Measurements from ENCODE around the gene GABRP.

The GABRP gene

DNA sequence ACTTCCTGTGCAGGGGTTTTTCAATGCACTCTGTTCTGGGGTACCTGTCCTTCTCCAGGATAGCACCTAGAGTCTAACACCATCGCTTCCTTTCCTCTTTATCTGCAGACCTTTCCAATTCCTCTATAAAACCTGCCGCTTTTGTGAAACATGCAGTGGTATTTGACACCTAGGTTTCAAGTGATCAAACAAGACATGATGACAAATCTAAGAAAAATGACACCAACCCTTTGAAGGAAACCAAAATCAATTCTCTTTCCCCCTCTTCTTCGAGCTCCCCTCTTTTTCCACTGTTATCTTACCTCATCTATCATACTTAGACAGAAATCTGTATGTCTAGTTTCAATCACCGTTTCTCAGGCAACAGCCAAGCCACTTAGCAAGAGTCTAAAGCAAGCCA is 52.7 kb downstream of the GABRP start:
- Histone ChIP-seq H4K20me1 (ENCODE audit: control insufficient read depth, insufficient read depth, low read depth, low read length) (no peaks in the 10 kb centered on the region), H3K27ac (ENCODE audit: low read depth, low read length) (no peak overlapping the region), H3K9me2 (replicated peaks; ENCODE audit: control insufficient read depth, low read length) (no peaks in the 10 kb centered on the region), H3K4me3 (ENCODE audit: low read length) (no peak overlapping the region), H3K27me3 (ENCODE audit: control insufficient read depth, low read length) (no peaks in the 10 kb centered on the region), H3K4me2 (ENCODE audit: low read length) (no peak overlapping the region), H3K4me1 (ENCODE audit: control insufficient read depth, low read length) (no peaks in the 10 kb centered on the region), H3K9me3 (ENCODE audit: control insufficient read depth, insufficient read depth, low read length) (no peaks in the 10 kb centered on the region), H3K36me3 (ENCODE audit: control insufficient read depth, low read length) (no peaks in the 10 kb centered on the region), H3K79me2 (ENCODE audit: control insufficient read depth, low read length) (no peaks in the 10 kb centered on the region), H3F3A (ENCODE audit: control insufficient read depth, insufficient read depth) (no peaks in the 10 kb centered on the region)
- no peak for TF ChIP-seq EZH2phosphoT487 (IDR thresholded peaks at IDR 0.05; ENCODE audit: borderline replicate concordance, low read length)

DNA sequence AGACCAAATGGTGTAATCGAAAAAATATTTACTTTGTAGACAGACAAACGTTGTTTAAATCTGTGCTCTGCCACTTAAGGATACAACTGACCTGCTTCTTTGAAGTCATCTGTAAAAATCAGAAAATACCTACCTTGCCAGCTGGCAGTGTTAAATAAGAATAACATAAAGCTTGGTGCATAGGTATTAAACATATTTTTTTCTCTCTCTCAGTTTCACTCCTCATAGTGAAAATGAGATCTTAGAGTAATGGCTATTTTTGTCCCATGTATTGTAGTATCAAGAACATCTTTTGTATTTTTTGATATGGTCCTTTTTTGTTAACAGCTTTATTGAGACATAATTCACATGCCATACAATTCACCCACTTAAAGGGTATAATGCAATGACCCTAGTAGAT is 60.3 kb downstream of the GABRP start:
- Histone ChIP-seq H3K79me2 (ENCODE audit: control insufficient read depth, low read length) (no peaks in the 10 kb centered on the region), H3K4me2 (ENCODE audit: low read length) (no peak overlapping the region), H3K4me1 (ENCODE audit: control insufficient read depth, low read length) (no peaks in the 10 kb centered on the region), H3K27me3 (ENCODE audit: control insufficient read depth, low read length) (no peaks in the 10 kb centered on the region), H3K27ac (ENCODE audit: low read depth, low read length) (no peak overlapping the region), H3F3A (ENCODE audit: control insufficient read depth, insufficient read depth) (no peaks in the 10 kb centered on the region), H3K9me3 (ENCODE audit: control insufficient read depth, insufficient read depth, low read length) (no peaks in the 10 kb centered on the region), H4K20me1 (ENCODE audit: control insufficient read depth, insufficient read depth, low read depth, low read length) (no peaks in the 10 kb centered on the region), H3K9me2 (replicated peaks; ENCODE audit: control insufficient read depth, low read length) (no peaks in the 10 kb centered on the region), H3K36me3 (ENCODE audit: control insufficient read depth, low read length) (no peaks in the 10 kb centered on the region), H3K4me3 (ENCODE audit: low read length) (no peak overlapping the region)
- TF ChIP-seq, protein P1, sequence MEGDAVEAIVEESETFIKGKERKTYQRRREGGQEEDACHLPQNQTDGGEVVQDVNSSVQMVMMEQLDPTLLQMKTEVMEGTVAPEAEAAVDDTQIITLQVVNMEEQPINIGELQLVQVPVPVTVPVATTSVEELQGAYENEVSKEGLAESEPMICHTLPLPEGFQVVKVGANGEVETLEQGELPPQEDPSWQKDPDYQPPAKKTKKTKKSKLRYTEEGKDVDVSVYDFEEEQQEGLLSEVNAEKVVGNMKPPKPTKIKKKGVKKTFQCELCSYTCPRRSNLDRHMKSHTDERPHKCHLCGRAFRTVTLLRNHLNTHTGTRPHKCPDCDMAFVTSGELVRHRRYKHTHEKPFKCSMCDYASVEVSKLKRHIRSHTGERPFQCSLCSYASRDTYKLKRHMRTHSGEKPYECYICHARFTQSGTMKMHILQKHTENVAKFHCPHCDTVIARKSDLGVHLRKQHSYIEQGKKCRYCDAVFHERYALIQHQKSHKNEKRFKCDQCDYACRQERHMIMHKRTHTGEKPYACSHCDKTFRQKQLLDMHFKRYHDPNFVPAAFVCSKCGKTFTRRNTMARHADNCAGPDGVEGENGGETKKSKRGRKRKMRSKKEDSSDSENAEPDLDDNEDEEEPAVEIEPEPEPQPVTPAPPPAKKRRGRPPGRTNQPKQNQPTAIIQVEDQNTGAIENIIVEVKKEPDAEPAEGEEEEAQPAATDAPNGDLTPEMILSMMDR (IDR thresholded peaks at IDR 0.05; ENCODE audit: low read depth, low read length, poor library complexity, severe bottlenecking) = no peak
- no peak for TF ChIP-seq EZH2phosphoT487 (IDR thresholded peaks at IDR 0.05; ENCODE audit: borderline replicate concordance, low read length)

DNA sequence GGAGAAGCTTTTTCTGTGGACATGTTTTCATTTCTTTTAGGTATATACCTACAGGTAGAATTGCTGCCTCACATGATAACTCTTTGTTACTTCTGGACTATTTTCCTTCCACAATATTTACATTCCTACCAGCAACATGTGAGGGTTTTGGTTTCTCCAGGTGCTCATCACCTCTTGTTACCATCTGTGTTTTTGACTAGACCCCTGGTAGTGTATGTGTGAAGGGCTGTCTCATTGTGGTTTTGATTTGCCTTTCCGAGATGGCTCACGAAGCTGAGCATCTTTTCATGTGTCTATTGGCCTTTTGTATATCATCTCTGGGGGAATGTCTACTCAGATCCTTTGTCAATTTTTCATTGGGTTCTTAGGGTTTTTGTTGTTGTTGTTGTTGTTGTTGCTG is 61.1 kb downstream of the GABRP start:
- Histone ChIP-seq H3K36me3 (ENCODE audit: control insufficient read depth, low read length) (no peaks in the 10 kb centered on the region), H4K20me1 (ENCODE audit: control insufficient read depth, insufficient read depth, low read depth, low read length) (no peaks in the 10 kb centered on the region), H3K27me3 (ENCODE audit: control insufficient read depth, low read length) (no peaks in the 10 kb centered on the region), H3K9me2 (replicated peaks; ENCODE audit: control insufficient read depth, low read length) (no peaks in the 10 kb centered on the region), H3K4me3 (ENCODE audit: low read length) (no peak overlapping the region), H3K4me2 (ENCODE audit: low read length) (no peak overlapping the region), H3F3A (ENCODE audit: control insufficient read depth, insufficient read depth) (no peaks in the 10 kb centered on the region), H3K79me2 (ENCODE audit: control insufficient read depth, low read length) (no peaks in the 10 kb centered on the region), H3K9me3 (ENCODE audit: control insufficient read depth, insufficient read depth, low read length) (no peaks in the 10 kb centered on the region), H3K27ac (ENCODE audit: low read depth, low read length) (no peak overlapping the region), H3K4me1 (ENCODE audit: control insufficient read depth, low read length) (no peaks in the 10 kb centered on the region)
- no peak for TF ChIP-seq EZH2phosphoT487 (IDR thresholded peaks at IDR 0.05; ENCODE audit: borderline replicate concordance, low read length)
- TF ChIP-seq, protein P1 (IDR thresholded peaks at IDR 0.05; ENCODE audit: low read depth, low read length, poor library complexity, severe bottlenecking) = no peak

DNA sequence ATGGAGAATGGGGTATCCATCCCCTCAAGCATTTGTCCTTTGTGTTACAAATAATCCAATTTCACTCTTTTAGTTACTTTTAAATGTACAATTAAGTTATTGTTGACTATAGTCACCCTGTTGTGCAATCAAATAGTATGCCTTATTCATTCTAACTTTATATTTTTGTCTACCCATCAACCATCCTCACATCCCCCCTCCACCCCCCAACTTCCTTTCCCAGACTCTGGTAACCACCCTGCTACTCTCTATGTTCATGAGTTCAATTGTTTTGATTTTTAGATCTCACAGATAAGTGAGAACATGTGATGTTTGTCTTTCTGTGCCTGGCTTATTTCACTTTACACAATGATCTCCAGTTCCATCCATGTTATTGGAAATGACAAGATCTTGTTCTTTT is 62.9 kb downstream of the GABRP start:
- H4K20me1 ChIP-seq (ENCODE audit: control insufficient read depth, insufficient read depth, low read depth, low read length) = no peaks in the 10 kb centered on the region
- H3K27ac ChIP-seq (ENCODE audit: low read depth, low read length) = no peak overlapping the region
- no peaks in the 10 kb centered on the region for H3K9me2 ChIP-seq (replicated peaks; ENCODE audit: control insufficient read depth, low read length)

More for the DNA sequence above, 62.9 kb downstream of the GABRP start:
- Histone ChIP-seq H3K36me3 (ENCODE audit: control insufficient read depth, low read length) (no peaks in the 10 kb centered on the region), H3K27me3 (ENCODE audit: control insufficient read depth, low read length) (no peaks in the 10 kb centered on the region), H3F3A (ENCODE audit: control insufficient read depth, insufficient read depth) (no peaks in the 10 kb centered on the region), H3K4me3 (ENCODE audit: low read length) (no peak overlapping the region), H3K4me1 (ENCODE audit: control insufficient read depth, low read length) (no peaks in the 10 kb centered on the region), H3K4me2 (ENCODE audit: low read length) (no peak overlapping the region), H3K79me2 (ENCODE audit: control insufficient read depth, low read length) (no peaks in the 10 kb centered on the region), H3K9me3 (ENCODE audit: control insufficient read depth, insufficient read depth, low read length) (no peaks in the 10 kb centered on the region)
- TF ChIP-seq, protein P1 (IDR thresholded peaks at IDR 0.05; ENCODE audit: low read depth, low read length, poor library complexity, severe bottlenecking) = no peak
- no peak for TF ChIP-seq EZH2phosphoT487 (IDR thresholded peaks at IDR 0.05; ENCODE audit: borderline replicate concordance, low read length)

Measured in DOHH2 (cell line).